ENCODE data around the gene CLNK.
"Not testable (repeated sequence)": the region's sequence is repeated elsewhere in the genome, so short reads cannot be mapped to it uniquely, and the experiment has no call there.

CLNK gene

DNA sequence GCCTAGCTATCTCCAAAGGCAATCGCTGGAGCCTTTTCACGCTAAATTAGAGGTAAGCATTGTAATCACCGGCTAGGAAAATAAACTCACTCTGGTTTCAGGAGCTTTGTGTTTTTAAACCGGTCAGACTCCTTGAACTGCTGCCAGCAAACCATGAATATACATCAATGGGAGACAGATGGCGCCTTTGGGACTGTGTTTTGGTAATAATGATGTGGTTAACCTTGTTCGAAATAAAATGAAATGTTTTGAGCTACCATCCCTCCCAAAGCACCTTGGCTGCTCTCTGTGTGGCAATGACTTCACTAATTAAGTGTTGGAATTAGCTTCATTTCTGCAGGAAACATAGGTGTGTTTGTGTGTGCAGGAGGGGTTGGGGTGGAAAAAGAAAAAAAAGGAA, 65.3 kb downstream of the CLNK start:
- Histone ChIP-seq H3K4me1 (ENCODE audit: control insufficient read depth, insufficient read depth, low read length) (no peaks in the 10 kb centered on the region), H3K9me3 (ENCODE audit: control insufficient read depth, insufficient read depth, low read length) (no peaks in the 10 kb centered on the region), H3K36me3 (ENCODE audit: control insufficient read depth, insufficient read depth, low read length) (no peaks in the 10 kb centered on the region), H3K4me3 (ENCODE audit: low read length) (no peak overlapping the region), H3K27ac (ENCODE audit: low read length) (no peak overlapping the region), H3K27me3 (ENCODE audit: control insufficient read depth, insufficient read depth, low read length) (no peaks in the 10 kb centered on the region)
- no CpG with 5 or more reads among the region's 6 CpGs for WGBS (ENCODE audit: insufficient coverage, insufficient read length)
- DNase-seq (ENCODE audit: low read depth, low spot score) = no peak

DNA sequence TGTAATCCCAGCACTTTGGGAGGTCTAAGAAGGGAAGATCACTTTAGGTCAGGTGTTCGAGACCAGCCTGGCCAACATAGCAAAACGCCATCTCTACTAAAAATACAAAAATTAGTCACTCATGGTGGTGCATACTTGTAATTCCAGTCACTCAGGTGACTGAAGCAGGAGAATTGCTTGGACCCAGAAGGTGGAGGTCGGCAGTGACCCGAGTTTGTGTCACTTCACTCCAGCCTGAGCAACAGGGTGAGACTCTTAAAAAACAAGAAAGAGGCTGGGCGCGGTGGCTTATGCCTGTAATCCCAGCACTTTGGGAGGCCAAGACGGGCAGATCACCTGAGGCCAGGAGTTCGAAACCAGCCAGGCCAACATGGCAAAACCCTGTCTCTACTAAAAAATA, 69.6 kb downstream of the CLNK start:
- DNase-seq (ENCODE audit: low read depth, low spot score); H3K27ac ChIP-seq (ENCODE audit: low read length): not testable (repeated sequence)
- WGBS (ENCODE audit: insufficient coverage, insufficient read length) = no CpG with 5 or more reads among the region's 8 CpGs

DNA sequence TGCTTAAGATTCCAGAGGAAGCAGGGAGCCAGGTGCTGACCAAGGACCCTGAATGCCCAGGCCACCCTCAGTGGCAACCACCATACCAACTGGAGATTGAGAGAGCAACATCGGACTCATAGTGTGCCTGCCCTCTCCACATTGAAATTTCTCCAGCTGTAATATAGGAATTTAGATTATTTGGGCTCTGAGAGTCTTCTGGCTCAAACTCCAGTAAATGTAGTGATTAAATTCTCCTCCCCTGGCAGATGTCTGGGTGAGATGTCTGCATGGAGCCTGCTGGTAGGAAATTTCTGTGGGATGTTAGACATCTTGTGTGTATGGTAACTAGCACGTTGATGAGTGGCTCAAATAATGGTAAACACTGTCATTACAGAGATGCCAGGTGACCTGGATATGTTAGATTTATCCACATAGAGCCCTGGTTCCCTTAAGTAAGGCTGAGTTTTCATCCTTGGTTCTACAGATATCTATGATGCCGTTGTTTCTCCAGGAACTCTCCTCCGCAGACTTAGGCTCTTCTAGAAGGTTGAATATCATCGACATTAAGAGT, 70.6 kb downstream of the CLNK start:
- Histone ChIP-seq H3K27me3 (ENCODE audit: control insufficient read depth, insufficient read depth, low read length) (no peaks in the 10 kb centered on the region), H3K9me3 (ENCODE audit: control insufficient read depth, insufficient read depth, low read length) (no peaks in the 10 kb centered on the region), H3K27ac (ENCODE audit: low read length) (no peak overlapping the region), H3K36me3 (ENCODE audit: control insufficient read depth, insufficient read depth, low read length) (no peaks in the 10 kb centered on the region), H3K4me3 (ENCODE audit: low read length) (no peak overlapping the region), H3K4me1 (ENCODE audit: control insufficient read depth, insufficient read depth, low read length) (no peaks in the 10 kb centered on the region)
- WGBS (ENCODE audit: insufficient coverage, insufficient read length) = no CpG with 5 or more reads among the region's 5 CpGs
- DNase-seq (ENCODE audit: low read depth, low spot score) = no peak

More for the DNA sequence above, 69.6 kb downstream of the CLNK start:
- H3K9me3 ChIP-seq (ENCODE audit: control insufficient read depth, insufficient read depth, low read length); H3K4me3 ChIP-seq (ENCODE audit: low read length); H3K36me3 ChIP-seq (ENCODE audit: control insufficient read depth, insufficient read depth, low read length); H3K4me1 ChIP-seq (ENCODE audit: control insufficient read depth, insufficient read depth, low read length); H3K27me3 ChIP-seq (ENCODE audit: control insufficient read depth, insufficient read depth, low read length): not testable (repeated sequence)

DNA sequence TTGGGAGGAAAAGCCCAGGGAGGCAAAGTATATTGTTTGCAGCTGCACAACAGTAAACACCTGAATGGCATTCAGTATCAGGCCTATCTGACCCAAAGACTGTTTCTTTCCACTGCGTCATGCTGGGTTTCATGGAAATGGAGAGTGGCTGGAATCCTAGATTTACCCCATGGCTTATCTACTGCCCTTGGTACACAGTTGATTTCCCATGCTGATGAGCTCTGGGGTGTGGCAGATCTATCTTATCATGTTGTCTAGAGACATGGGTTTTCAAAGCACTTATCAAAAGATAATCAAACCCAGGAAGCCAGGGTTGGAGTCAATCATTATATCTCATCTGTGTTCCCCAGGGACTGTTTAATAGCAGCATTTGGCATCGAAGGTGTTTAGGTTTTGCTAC, 72.1 kb downstream of the CLNK start:
- no peaks in the 10 kb centered on the region for H3K36me3 ChIP-seq (ENCODE audit: control insufficient read depth, insufficient read depth, low read length)
- no CpG with 5 or more reads among the region's 2 CpGs for WGBS (ENCODE audit: insufficient coverage, insufficient read length)
- DNase-seq (ENCODE audit: low read depth, low spot score) = no peak
- H3K9me3 ChIP-seq (ENCODE audit: control insufficient read depth, insufficient read depth, low read length) = no peaks in the 10 kb centered on the region
- H3K4me3 ChIP-seq (ENCODE audit: low read length) = no peak overlapping the region
- no peaks in the 10 kb centered on the region for H3K4me1 ChIP-seq (ENCODE audit: control insufficient read depth, insufficient read depth, low read length)
- H3K27me3 ChIP-seq (ENCODE audit: control insufficient read depth, insufficient read depth, low read length) = no peaks in the 10 kb centered on the region
- H3K27ac ChIP-seq (ENCODE audit: low read length) = no peak overlapping the region

DNA sequence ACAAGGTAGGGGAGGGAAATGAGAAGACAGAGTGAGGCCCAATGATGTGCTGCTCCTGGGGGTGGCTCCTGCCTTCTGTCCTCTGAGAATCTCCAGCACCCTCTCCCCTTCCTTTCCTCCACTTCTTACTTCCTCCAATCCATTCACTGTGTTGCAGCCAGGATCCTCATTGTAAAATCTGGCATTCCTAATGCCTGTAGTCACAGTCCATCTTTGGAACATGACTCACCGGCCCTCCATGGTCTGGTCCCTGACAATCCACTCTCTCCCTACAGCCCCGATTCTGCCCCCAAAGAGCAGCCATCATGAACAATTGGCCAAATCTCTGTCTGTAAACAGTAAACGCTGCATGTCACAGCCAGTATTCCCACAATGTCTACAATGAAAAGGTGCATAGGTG, 72.9 kb downstream of the CLNK start:
- WGBS (ENCODE audit: insufficient coverage, insufficient read length) = no CpG with 5 or more reads among the region's 3 CpGs
- Histone ChIP-seq H3K4me3 (ENCODE audit: low read length) (no peak overlapping the region), H3K36me3 (ENCODE audit: control insufficient read depth, insufficient read depth, low read length) (no peaks in the 10 kb centered on the region), H3K4me1 (ENCODE audit: control insufficient read depth, insufficient read depth, low read length) (no peaks in the 10 kb centered on the region), H3K27me3 (ENCODE audit: control insufficient read depth, insufficient read depth, low read length) (no peaks in the 10 kb centered on the region), H3K9me3 (ENCODE audit: control insufficient read depth, insufficient read depth, low read length) (no peaks in the 10 kb centered on the region), H3K27ac (ENCODE audit: low read length) (no peak overlapping the region)
- DNase-seq (ENCODE audit: low read depth, low spot score) = no peak

DNA sequence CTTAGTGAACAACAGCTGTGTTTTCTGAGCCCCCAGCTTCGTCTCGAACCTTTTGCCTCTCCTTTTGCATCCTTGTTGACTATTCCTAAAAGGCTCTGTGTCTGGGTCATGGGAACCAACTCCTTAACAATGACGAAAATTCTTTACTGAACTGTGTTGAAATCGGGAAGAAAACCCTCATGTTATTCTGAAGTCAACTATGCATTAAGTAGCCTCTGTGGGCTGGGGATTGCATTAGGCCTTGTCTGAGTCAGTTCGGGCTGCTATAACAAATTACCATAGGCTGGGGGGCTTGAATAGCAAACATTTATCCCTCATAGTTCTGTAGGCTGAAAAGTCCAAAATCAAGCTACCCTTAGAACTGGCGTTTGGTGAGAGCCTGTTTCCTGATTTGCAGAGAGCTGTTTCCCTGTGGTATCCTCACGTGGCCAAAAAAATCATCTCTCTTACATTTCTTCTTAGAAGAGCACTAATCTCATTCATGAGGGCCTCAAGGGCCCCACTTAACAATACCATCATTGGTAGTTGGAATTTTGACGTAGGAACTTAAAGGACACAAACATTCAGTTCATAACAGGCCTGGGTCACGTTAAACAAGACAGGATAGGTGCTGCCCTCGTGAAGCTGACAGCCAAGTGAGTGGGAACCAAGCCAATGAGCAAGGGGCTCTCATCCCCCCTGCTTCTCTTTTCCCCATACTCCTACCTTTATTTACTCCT, 75.9 kb downstream of the CLNK start:
- H3K27me3 ChIP-seq (ENCODE audit: control insufficient read depth, insufficient read depth, low read length) = no peaks in the 10 kb centered on the region
- no peak overlapping the region for H3K4me3 ChIP-seq (ENCODE audit: low read length)
- no peak overlapping the region for H3K27ac ChIP-seq (ENCODE audit: low read length)
- no CpG with 5 or more reads among the region's 10 CpGs for WGBS (ENCODE audit: insufficient coverage, insufficient read length)
- H3K4me1 ChIP-seq (ENCODE audit: control insufficient read depth, insufficient read depth, low read length) = no peaks in the 10 kb centered on the region
- H3K9me3 ChIP-seq (ENCODE audit: control insufficient read depth, insufficient read depth, low read length) = no peaks in the 10 kb centered on the region
- no peaks in the 10 kb centered on the region for H3K36me3 ChIP-seq (ENCODE audit: control insufficient read depth, insufficient read depth, low read length)
- no peak for DNase-seq (ENCODE audit: low read depth, low spot score)

DNA sequence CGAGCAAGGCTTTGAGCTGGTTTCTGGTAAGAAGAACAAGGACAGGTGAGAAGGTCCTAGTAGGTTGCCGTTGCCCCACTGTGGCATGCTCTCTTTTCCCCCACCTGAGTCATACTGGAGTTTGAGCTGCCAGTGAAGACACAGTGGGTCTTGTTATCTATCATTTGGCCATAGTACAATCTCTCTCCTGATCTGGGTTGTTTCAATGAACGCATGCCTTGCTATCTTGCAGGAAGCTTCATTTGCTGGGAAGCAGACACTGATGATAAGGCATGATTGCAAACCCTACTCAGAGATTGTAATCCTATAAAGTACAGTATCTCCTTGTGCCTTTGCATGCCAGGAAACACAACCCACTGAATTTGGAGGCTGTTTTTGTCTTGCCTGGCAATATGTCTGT, 77.4 kb downstream of the CLNK start:
- H3K4me1 ChIP-seq (ENCODE audit: control insufficient read depth, insufficient read depth, low read length) = no peaks in the 10 kb centered on the region
- no peak overlapping the region for H3K27ac ChIP-seq (ENCODE audit: low read length)
- H3K4me3 ChIP-seq (ENCODE audit: low read length) = no peak overlapping the region
- no peaks in the 10 kb centered on the region for H3K9me3 ChIP-seq (ENCODE audit: control insufficient read depth, insufficient read depth, low read length)
- no CpG with 5 or more reads among the region's 3 CpGs for WGBS (ENCODE audit: insufficient coverage, insufficient read length)
- no peaks in the 10 kb centered on the region for H3K36me3 ChIP-seq (ENCODE audit: control insufficient read depth, insufficient read depth, low read length)
- H3K27me3 ChIP-seq (ENCODE audit: control insufficient read depth, insufficient read depth, low read length) = no peaks in the 10 kb centered on the region
- DNase-seq (ENCODE audit: low read depth, low spot score) = no peak

DNA sequence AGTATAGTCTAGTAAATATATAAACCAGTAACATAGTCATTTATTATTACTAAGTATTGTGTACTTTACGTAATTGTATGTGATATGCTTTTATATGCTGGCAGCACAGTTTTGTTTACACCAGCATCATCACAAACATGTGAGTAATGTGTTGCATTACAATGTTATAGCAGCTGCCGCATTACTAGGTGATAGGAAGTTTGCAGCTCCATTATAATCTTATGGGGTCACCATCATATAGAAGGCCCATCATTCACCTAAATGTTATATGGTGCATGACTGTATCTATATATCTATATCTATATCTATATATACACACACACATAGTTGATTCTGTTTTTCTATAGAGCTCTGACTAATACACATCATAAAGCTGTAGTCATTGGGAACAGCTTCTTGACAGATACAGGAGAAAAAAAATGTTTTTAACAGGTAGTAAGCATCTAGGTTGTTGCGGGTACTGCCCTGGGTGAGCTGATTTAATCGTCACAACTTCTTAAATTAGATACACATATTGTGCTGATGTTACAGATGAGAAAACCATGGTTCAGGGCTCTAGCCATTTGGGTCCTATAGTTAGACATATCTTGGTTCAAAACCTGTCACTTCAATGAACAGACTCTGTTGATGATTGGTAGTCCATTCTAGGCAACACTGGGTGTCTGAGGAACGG, 77.9 kb downstream of the CLNK start:
- Histone ChIP-seq H3K4me1 (ENCODE audit: control insufficient read depth, insufficient read depth, low read length) (no peaks in the 10 kb centered on the region), H3K4me3 (ENCODE audit: low read length) (no peak overlapping the region), H3K36me3 (ENCODE audit: control insufficient read depth, insufficient read depth, low read length) (no peaks in the 10 kb centered on the region), H3K27ac (ENCODE audit: low read length) (no peak overlapping the region), H3K9me3 (ENCODE audit: control insufficient read depth, insufficient read depth, low read length) (no peaks in the 10 kb centered on the region), H3K27me3 (ENCODE audit: control insufficient read depth, insufficient read depth, low read length) (no peaks in the 10 kb centered on the region)
- WGBS (ENCODE audit: insufficient coverage, insufficient read length) = no CpG with 5 or more reads among the region's 5 CpGs
- no peak for DNase-seq (ENCODE audit: low read depth, low spot score)

DNA sequence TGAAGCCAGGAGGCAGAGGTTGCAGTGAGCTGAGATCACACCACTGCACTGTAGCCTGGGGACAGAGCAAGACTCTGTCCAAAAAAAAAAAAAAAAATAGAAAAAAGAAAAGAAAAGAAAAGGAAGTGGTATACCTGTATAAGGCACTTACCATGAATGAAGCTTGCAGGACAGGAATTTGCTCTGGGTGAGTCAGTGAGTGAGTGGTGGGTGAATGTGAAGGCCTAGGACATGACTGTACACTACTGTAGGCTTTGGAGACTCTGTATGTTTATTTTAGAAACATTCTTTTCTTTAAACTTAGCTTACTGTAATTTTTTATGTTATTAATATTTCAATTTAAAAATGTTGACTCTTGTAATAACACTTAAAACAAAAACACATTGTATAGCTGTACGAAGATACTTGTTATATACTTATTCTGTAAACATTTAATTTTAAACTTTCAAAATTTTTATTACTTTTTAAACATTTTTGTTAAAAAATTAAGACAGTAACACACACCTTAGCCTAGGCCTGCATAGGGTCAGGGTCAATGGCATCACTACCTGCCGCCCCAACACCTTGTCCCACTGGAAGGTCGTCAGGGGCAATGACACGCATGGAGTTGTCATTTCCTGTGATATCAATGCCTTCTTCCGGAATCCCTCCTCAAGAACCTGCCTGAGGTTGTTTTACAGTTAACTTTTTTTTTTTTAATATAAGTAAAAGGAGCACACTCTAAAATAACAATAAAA, 78.7 kb downstream of the CLNK start:
- Histone ChIP-seq H3K27ac (ENCODE audit: low read length) (no peak overlapping the region), H3K4me1 (ENCODE audit: control insufficient read depth, insufficient read depth, low read length) (no peaks in the 10 kb centered on the region), H3K4me3 (ENCODE audit: low read length) (no peak overlapping the region), H3K36me3 (ENCODE audit: control insufficient read depth, insufficient read depth, low read length) (no peaks in the 10 kb centered on the region), H3K27me3 (ENCODE audit: control insufficient read depth, insufficient read depth, low read length) (no peaks in the 10 kb centered on the region), H3K9me3 (ENCODE audit: control insufficient read depth, insufficient read depth, low read length) (no peaks in the 10 kb centered on the region)
- DNase-seq (ENCODE audit: low read depth, low spot score) = no peak
- WGBS (ENCODE audit: insufficient coverage, insufficient read length) = 100% methylated on average over 1 of the region's 5 CpGs

DNA sequence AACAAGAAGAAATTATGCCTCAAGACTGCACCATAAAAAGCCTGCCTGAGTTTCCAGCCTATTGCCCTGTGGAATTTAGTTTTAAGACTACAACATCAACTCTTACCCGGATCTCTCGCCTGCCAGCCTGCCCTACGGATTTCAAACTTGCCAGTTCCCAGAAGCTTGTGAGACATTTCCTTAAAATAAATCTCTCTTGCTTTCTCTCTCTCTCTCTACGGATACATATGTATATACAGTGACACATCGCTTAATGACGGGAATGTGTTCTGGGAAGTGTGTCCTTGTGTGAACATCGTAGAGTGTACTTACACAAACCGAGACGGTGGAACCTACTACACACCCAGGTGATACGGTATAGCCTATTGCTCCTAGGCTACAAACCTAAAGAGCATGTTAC, 79.5 kb downstream of the CLNK start:
- Histone ChIP-seq H3K36me3 (ENCODE audit: control insufficient read depth, insufficient read depth, low read length) (no peaks in the 10 kb centered on the region), H3K27me3 (ENCODE audit: control insufficient read depth, insufficient read depth, low read length) (no peaks in the 10 kb centered on the region), H3K9me3 (ENCODE audit: control insufficient read depth, insufficient read depth, low read length) (no peaks in the 10 kb centered on the region), H3K27ac (ENCODE audit: low read length) (no peak overlapping the region), H3K4me1 (ENCODE audit: control insufficient read depth, insufficient read depth, low read length) (no peaks in the 10 kb centered on the region), H3K4me3 (ENCODE audit: low read length) (no peak overlapping the region)
- WGBS (ENCODE audit: insufficient coverage, insufficient read length) = no CpG with 5 or more reads among the region's 10 CpGs
- DNase-seq (ENCODE audit: low read depth, low spot score) = no peak

All from iPS DF 6.9 (cell line).